Measurements from ENCODE around the gene GTSF1L.

The GTSF1L gene

GRCh38 chr20:43744151-43744611 is 17.4 kb upstream of the GTSF1L start:
- Histone ChIP-seq H3K27me3 (ENCODE audit: control insufficient read depth in 1 of 2, insufficient read depth in 2 of 2, low read length in 2 of 2) (peaks cover 0 to 10% of the 10 kb centered on the region in 2 donors), H3K9ac (ENCODE audit: low read length) (no peak overlapping the region), H3K36me3 (ENCODE audit: insufficient read depth, low read length) (no peaks in the 10 kb centered on the region), H3K4me3 (ENCODE audit: low read depth in 1 of 2, low read length in 2 of 2) (no peak overlapping the region), H3K4me1 (ENCODE audit: insufficient read depth, low read length) (no peaks in the 10 kb centered on the region), H3K27ac (ENCODE audit: low read depth, low read length) (no peak overlapping the region), H3K9me3 (ENCODE audit: low read length) (no peaks in the 10 kb centered on the region)

- Histone ChIP-seq H3K9ac (ENCODE audit: low read length) (no peak overlapping the region), H3K4me1 (ENCODE audit: insufficient read depth, low read length) (no peaks in the 10 kb centered on the region), H3K27me3 (ENCODE audit: control insufficient read depth in 1 of 2, insufficient read depth in 2 of 2, low read length in 2 of 2) (peaks cover 0 to 10% of the 10 kb centered on the region in 2 donors), H3K36me3 (ENCODE audit: insufficient read depth, low read length) (no peaks in the 10 kb centered on the region), H3K4me3 (ENCODE audit: low read depth in 1 of 2, low read length in 2 of 2) (no peak overlapping the region), H3K27ac (ENCODE audit: low read depth, low read length) (no peak overlapping the region), H3K9me3 (ENCODE audit: low read length) (no peaks in the 10 kb centered on the region)
These were observed 13.8 kb upstream of the GTSF1L start for GRCh38 chr20:43740642-43741041.

GRCh38 chr20:43739148-43739749 is 12.4 kb upstream of the GTSF1L start:
- no peak overlapping the region for H3K9ac ChIP-seq (ENCODE audit: low read length)
- H3K36me3 ChIP-seq (ENCODE audit: insufficient read depth, low read length), result no peaks in the 10 kb centered on the region
- no peak overlapping the region for H3K4me3 ChIP-seq (ENCODE audit: low read depth in 1 of 2, low read length in 2 of 2)
- H3K4me1 ChIP-seq (ENCODE audit: insufficient read depth, low read length), result no peaks in the 10 kb centered on the region
- H3K27ac ChIP-seq (ENCODE audit: low read depth, low read length), result no peak overlapping the region
- H3K27me3 ChIP-seq (ENCODE audit: control insufficient read depth in 1 of 2, insufficient read depth in 2 of 2, low read length in 2 of 2), result peaks cover 0 to 4% of the 10 kb centered on the region in 2 donors
- no peaks in the 10 kb centered on the region for H3K9me3 ChIP-seq (ENCODE audit: low read length)

GRCh38 chr20:43737925-43738324 is 11.1 kb upstream of the GTSF1L start:
- Histone ChIP-seq H3K9me3 (ENCODE audit: low read length) (no peaks in the 10 kb centered on the region), H3K27ac (ENCODE audit: low read depth, low read length) (no peak overlapping the region), H3K4me1 (ENCODE audit: insufficient read depth, low read length) (no peaks in the 10 kb centered on the region), H3K36me3 (ENCODE audit: insufficient read depth, low read length) (no peaks in the 10 kb centered on the region), H3K9ac (ENCODE audit: low read length) (no peak overlapping the region), H3K4me3 (ENCODE audit: low read depth in 1 of 2, low read length in 2 of 2) (no peak overlapping the region), H3K27me3 (ENCODE audit: control insufficient read depth in 1 of 2, insufficient read depth in 2 of 2, low read length in 2 of 2) (no peaks in the 10 kb centered on the region)

- Histone ChIP-seq H3K36me3 (ENCODE audit: insufficient read depth, low read length) (no peaks in the 10 kb centered on the region), H3K9me3 (ENCODE audit: low read length) (no peaks in the 10 kb centered on the region), H3K27ac (ENCODE audit: low read depth, low read length) (no peak overlapping the region), H3K4me3 (ENCODE audit: low read depth in 1 of 2, low read length in 2 of 2) (no peak overlapping the region), H3K4me1 (ENCODE audit: insufficient read depth, low read length) (no peaks in the 10 kb centered on the region), H3K27me3 (ENCODE audit: control insufficient read depth in 1 of 2, insufficient read depth in 2 of 2, low read length in 2 of 2) (no peaks in the 10 kb centered on the region), H3K9ac (ENCODE audit: low read length) (no peak overlapping the region)
These were observed 9.9 kb upstream of the GTSF1L start for GRCh38 chr20:43736588-43737158.

GRCh38 chr20:43731927-43732326 is 5.1 kb upstream of the GTSF1L start:
- no peaks in the 10 kb centered on the region for H3K9me3 ChIP-seq (ENCODE audit: low read length)
- no peak overlapping the region for H3K9ac ChIP-seq (ENCODE audit: low read length)
- no peak overlapping the region for H3K27ac ChIP-seq (ENCODE audit: low read depth, low read length)
- H3K4me3 ChIP-seq (ENCODE audit: low read depth in 1 of 2, low read length in 2 of 2), result no peak overlapping the region
- H3K36me3 ChIP-seq (ENCODE audit: insufficient read depth, low read length), result no peaks in the 10 kb centered on the region
- H3K27me3 ChIP-seq (ENCODE audit: control insufficient read depth in 1 of 2, insufficient read depth in 2 of 2, low read length in 2 of 2), result no peaks in the 10 kb centered on the region
- no peaks in the 10 kb centered on the region for H3K4me1 ChIP-seq (ENCODE audit: insufficient read depth, low read length)

GRCh38 chr20:43731469-43731868 is 4.7 kb upstream of the GTSF1L start:
- Histone ChIP-seq H3K27ac (ENCODE audit: low read depth, low read length) (no peak overlapping the region), H3K36me3 (ENCODE audit: insufficient read depth, low read length) (no peaks in the 10 kb centered on the region), H3K4me1 (ENCODE audit: insufficient read depth, low read length) (no peaks in the 10 kb centered on the region), H3K9me3 (ENCODE audit: low read length) (no peaks in the 10 kb centered on the region), H3K4me3 (ENCODE audit: low read depth in 1 of 2, low read length in 2 of 2) (no peak overlapping the region), H3K27me3 (ENCODE audit: control insufficient read depth in 1 of 2, insufficient read depth in 2 of 2, low read length in 2 of 2) (no peaks in the 10 kb centered on the region), H3K9ac (ENCODE audit: low read length) (no peak overlapping the region)

GRCh38 chr20:43728686-43729255 is 2.0 kb upstream of the GTSF1L start:
- H3K9ac ChIP-seq (ENCODE audit: low read length), result no peak overlapping the region
- H3K9me3 ChIP-seq (ENCODE audit: low read length), result no peaks in the 10 kb centered on the region
- no peaks in the 10 kb centered on the region for H3K27me3 ChIP-seq (ENCODE audit: control insufficient read depth in 1 of 2, insufficient read depth in 2 of 2, low read length in 2 of 2)
- H3K36me3 ChIP-seq (ENCODE audit: insufficient read depth, low read length), result no peaks in the 10 kb centered on the region
- H3K4me1 ChIP-seq (ENCODE audit: insufficient read depth, low read length), result no peaks in the 10 kb centered on the region
- no peak overlapping the region for H3K4me3 ChIP-seq (ENCODE audit: low read depth in 1 of 2, low read length in 2 of 2)
- H3K27ac ChIP-seq (ENCODE audit: low read depth, low read length), result no peak overlapping the region

- Histone ChIP-seq H3K9ac (ENCODE audit: low read length) (no peak overlapping the region), H3K9me3 (ENCODE audit: low read length) (no peaks in the 10 kb centered on the region), H3K4me3 (ENCODE audit: low read depth in 1 of 2, low read length in 2 of 2) (no peak overlapping the region)
These were observed 1.3 kb upstream of the GTSF1L start for GRCh38 chr20:43727980-43728590.

GRCh38 chr20:43726333-43726732 is 469 bp downstream of the GTSF1L start:
- no peaks in the 10 kb centered on the region for H3K4me1 ChIP-seq (ENCODE audit: insufficient read depth, low read length)
- no peak overlapping the region for H3K27ac ChIP-seq (ENCODE audit: low read depth, low read length)
- no peak overlapping the region for H3K9ac ChIP-seq (ENCODE audit: low read length)
- no peaks in the 10 kb centered on the region for H3K27me3 ChIP-seq (ENCODE audit: control insufficient read depth in 1 of 2, insufficient read depth in 2 of 2, low read length in 2 of 2)
- H3K36me3 ChIP-seq (ENCODE audit: insufficient read depth, low read length), result no peaks in the 10 kb centered on the region
- no peak overlapping the region for H3K4me3 ChIP-seq (ENCODE audit: low read depth in 1 of 2, low read length in 2 of 2)
- H3K9me3 ChIP-seq (ENCODE audit: low read length), result no peaks in the 10 kb centered on the region

More at GRCh38 chr20:43727980-43728590, 1.3 kb upstream of the GTSF1L start:
- no peak overlapping the region for H3K27ac ChIP-seq (ENCODE audit: low read depth, low read length)
- H3K36me3 ChIP-seq (ENCODE audit: insufficient read depth, low read length), result no peaks in the 10 kb centered on the region
- no peaks in the 10 kb centered on the region for H3K27me3 ChIP-seq (ENCODE audit: control insufficient read depth in 1 of 2, insufficient read depth in 2 of 2, low read length in 2 of 2)
- no peaks in the 10 kb centered on the region for H3K4me1 ChIP-seq (ENCODE audit: insufficient read depth, low read length)

GRCh38 chr20:43725666-43726065 is 1.1 kb downstream of the GTSF1L start:
- Histone ChIP-seq H3K4me3 (ENCODE audit: low read depth in 1 of 2, low read length in 2 of 2) (no peak overlapping the region), H3K9me3 (ENCODE audit: low read length) (no peaks in the 10 kb centered on the region), H3K27ac (ENCODE audit: low read depth, low read length) (no peak overlapping the region), H3K4me1 (ENCODE audit: insufficient read depth, low read length) (no peaks in the 10 kb centered on the region), H3K9ac (ENCODE audit: low read length) (no peak overlapping the region), H3K36me3 (ENCODE audit: insufficient read depth, low read length) (no peaks in the 10 kb centered on the region), H3K27me3 (ENCODE audit: control insufficient read depth in 1 of 2, insufficient read depth in 2 of 2, low read length in 2 of 2) (no peaks in the 10 kb centered on the region)
